ENCODE results near the gene UBE2D1. TPM values are rescaled to one million over a fixed set of nuclear protein-coding genes. Genes with fewer than 3 reads are reported as not detected.

The UBE2D1 gene
- total and polyA plus RNA-seq, 2 of the 4 experiments (the other 2 are of a cell fraction): 9.1 to 9.7 TPM

DNA sequence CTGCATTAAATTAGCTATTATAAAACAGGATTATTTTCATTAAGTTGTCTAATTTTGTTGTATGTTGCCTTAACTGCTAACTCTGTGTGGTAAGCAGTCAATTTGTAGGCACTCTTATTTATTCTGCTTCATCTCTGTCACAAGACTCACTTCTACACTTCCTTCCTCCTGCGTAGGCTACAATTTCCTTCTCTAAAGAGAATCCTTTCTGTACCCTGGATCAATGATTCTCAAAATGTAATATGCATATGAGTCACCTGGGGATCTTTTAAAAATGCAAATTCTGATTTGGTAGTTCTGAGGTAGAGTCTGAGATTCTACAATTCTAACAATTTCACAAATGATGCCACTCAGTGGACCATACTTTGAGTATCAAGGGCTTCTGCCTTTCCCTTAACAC lies 4.4 kb upstream of the UBE2D1 start:
- CTCF ChIA-PET: interaction anchor here (0.6 kb wide), 1 partner anchor 70 kb away, joined by 4 read pairs; no protein-coding TSS in a partner anchor

More for the DNA sequence above, 4.4 kb upstream of the UBE2D1 start:
- Histone ChIP-seq H3K9ac (ENCODE audit: low read depth, low read length) (no peak overlapping the region), H3K18ac (ENCODE audit: low read depth, low read length) (no peak overlapping the region), H2BK15ac (ENCODE audit: low read depth, low read length) (no peak overlapping the region), H2BK5ac (ENCODE audit: low read depth, low read length, poor library complexity, severe bottlenecking) (no peak overlapping the region), H3K36me3 (ENCODE audit: control insufficient read depth, insufficient read depth, low read length) (no peaks in the 10 kb centered on the region), H2AFZ (replicated peaks; ENCODE audit: low read length, poor library complexity) (no peak overlapping the region), H3K4ac (ENCODE audit: low read depth, low read length) (no peak overlapping the region), H2AK5ac (ENCODE audit: low read depth, low read length) (no peak overlapping the region), H3K79me1 (ENCODE audit: low read depth in 1 of 2, low read length in 2 of 2) (peaks cover 2 to 4% of the 10 kb centered on the region in 2 experiments; a peak in 2 of 4 replicates), H2BK20ac (ENCODE audit: low read depth, low read length) (no peak overlapping the region), H3K4me3 (ENCODE audit: insufficient read depth, low read depth, low read length) (no peak overlapping the region), H3K14ac (replicated peaks; ENCODE audit: low read depth, low read length) (no peak overlapping the region), H4K8ac (ENCODE audit: low read depth in 2 of 2, low read length in 2 of 2) (no peak overlapping the region), H3K23ac (ENCODE audit: low read depth, low read length) (no peak overlapping the region), H3K56ac (ENCODE audit: extremely low read depth, insufficient read depth, low read length) (no peak overlapping the region), H3K4me2 (ENCODE audit: low read depth, low read length) (no peak overlapping the region), H4K91ac (ENCODE audit: insufficient read depth, low read depth, low read length) (no peak overlapping the region), H2AK9ac (replicated peaks; ENCODE audit: low read depth, low read length, poor library complexity) (no peak overlapping the region), H3K9me3 (ENCODE audit: control insufficient read depth, insufficient read depth, low read length) (no peaks in the 10 kb centered on the region), H3K27ac (ENCODE audit: insufficient read depth, low read length) (no peak overlapping the region), H3K4me1 (ENCODE audit: control insufficient read depth, insufficient read depth, low read length) (no peaks in the 10 kb centered on the region), H4K5ac (ENCODE audit: low read depth, low read length) (no peak overlapping the region), H3K27me3 (ENCODE audit: control insufficient read depth, insufficient read depth, low read length) (peaks cover 8% of the 10 kb centered on the region), H3K9me1 (ENCODE audit: insufficient read depth, low read length) (no peaks in the 10 kb centered on the region; the same call in 1 of the 2 replicates), H2BK120ac (ENCODE audit: low read depth, low read length) (no peak overlapping the region), H4K20me1 (ENCODE audit: insufficient read depth, low read length) (0 out of 2 replicates have a peak, but pooled peaks cover 1% of the 10 kb centered on the region)
- POLR2A ChIA-PET (ENCODE audit: unreplicated experiment): no interaction called here
- intact Hi-C loops (cut with micrococcal nuclease): no loop called here
- no TSS peak for BruUV-seq (replicated peaks)
- no CpG with 5 or more reads among the region's 1 CpG for WGBS, 2 experiments (ENCODE audit: extremely low coverage in 2 of 2, insufficient read length in 1 of 2)
- ATAC-seq (ENCODE audit: low read depth) (no peak), DNase-seq (no peak)
- TF ChIP-seq ELK1 (IDR thresholded peaks at IDR 0.05; ENCODE audit: borderline replicate concordance, low read depth, low read length): no peak
- TF ChIP-seq CHD1 (IDR thresholded peaks at IDR 0.05; ENCODE audit: low read depth, low read length): no peak
- TF ChIP-seq MAZ (IDR thresholded peaks at IDR 0.05; ENCODE audit: borderline replicate concordance, low read depth, low read length): no peak
- TF ChIP-seq MXI1 (IDR thresholded peaks at IDR 0.05; ENCODE audit: borderline replicate concordance, low read depth, low read length): no peak
- no peak for TF ChIP-seq SMC3 (IDR thresholded peaks at IDR 0.05; ENCODE audit: low read depth, low read length)
- TF ChIP-seq MAFK (IDR thresholded peaks at IDR 0.05; ENCODE audit: low read depth, low read length): no peak
- no peak for TF ChIP-seq FOS (IDR thresholded peaks at IDR 0.05; ENCODE audit: low read depth, low read length)
- no peak for TF ChIP-seq BHLHE40 (IDR thresholded peaks at IDR 0.05; ENCODE audit: low read depth, low read length)
- in situ Hi-C loops (cut with MboI; ENCODE audit: low sequenced_read_pairs): no loop called here
- dilution Hi-C loops (cut with HindIII; ENCODE audit: low sequenced_read_pairs, unreplicated experiment): no loop called here
